Measurements from ENCODE around the gene INSM2. TPM values are rescaled to one million over a fixed set of nuclear protein-coding genes. Genes with fewer than 3 reads are reported as not detected.

INSM2 gene
- total and polyA plus RNA-seq, 2 of the 13 experiments (the other 11 are each of a cell fraction or from before 2014, with no cell fraction given) = not detected

GRCh38 chr14:35533357-35534207, at the start of gene INSM2 (continued):
- TF ChIP-seq ZBTB34 (CRISPR knock-in tag; IDR thresholded peaks at IDR 0.05) = peak; percentile 48
- TF ChIP-seq ZNF138 (CRISPR knock-in tag; IDR thresholded peaks at IDR 0.05; ENCODE audit: low read depth) = peak; percentile 60; the same call in 1 of the 2 replicates
- no peak for TF ChIP-seq ATF1 (CRISPR knock-in tag; IDR thresholded peaks at IDR 0.05)
- TF ChIP-seq, protein P1, sequence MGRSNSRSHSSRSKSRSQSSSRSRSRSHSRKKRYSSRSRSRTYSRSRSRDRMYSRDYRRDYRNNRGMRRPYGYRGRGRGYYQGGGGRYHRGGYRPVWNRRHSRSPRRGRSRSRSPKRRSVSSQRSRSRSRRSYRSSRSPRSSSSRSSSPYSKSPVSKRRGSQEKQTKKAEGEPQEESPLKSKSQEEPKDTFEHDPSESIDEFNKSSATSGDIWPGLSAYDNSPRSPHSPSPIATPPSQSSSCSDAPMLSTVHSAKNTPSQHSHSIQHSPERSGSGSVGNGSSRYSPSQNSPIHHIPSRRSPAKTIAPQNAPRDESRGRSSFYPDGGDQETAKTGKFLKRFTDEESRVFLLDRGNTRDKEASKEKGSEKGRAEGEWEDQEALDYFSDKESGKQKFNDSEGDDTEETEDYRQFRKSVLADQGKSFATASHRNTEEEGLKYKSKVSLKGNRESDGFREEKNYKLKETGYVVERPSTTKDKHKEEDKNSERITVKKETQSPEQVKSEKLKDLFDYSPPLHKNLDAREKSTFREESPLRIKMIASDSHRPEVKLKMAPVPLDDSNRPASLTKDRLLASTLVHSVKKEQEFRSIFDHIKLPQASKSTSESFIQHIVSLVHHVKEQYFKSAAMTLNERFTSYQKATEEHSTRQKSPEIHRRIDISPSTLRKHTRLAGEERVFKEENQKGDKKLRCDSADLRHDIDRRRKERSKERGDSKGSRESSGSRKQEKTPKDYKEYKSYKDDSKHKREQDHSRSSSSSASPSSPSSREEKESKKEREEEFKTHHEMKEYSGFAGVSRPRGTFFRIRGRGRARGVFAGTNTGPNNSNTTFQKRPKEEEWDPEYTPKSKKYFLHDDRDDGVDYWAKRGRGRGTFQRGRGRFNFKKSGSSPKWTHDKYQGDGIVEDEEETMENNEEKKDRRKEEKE (IDR thresholded peaks at IDR 0.05) = no peak
- TF ChIP-seq TBX2 (CRISPR knock-in tag; IDR thresholded peaks at IDR 0.05; ENCODE audit: borderline replicate concordance) = peak; percentile 50; the same call in 1 of the 2 replicates
- TF ChIP-seq ZNF556 (CRISPR knock-in tag; IDR thresholded peaks at IDR 0.05; ENCODE audit: borderline replicate concordance) = peak; percentile 90
- TF ChIP-seq ZNF235 (CRISPR knock-in tag; IDR thresholded peaks at IDR 0.05; ENCODE audit: borderline replicate concordance) = no peak; the same call in 1 of the 2 replicates
- TF ChIP-seq ZNF563 (CRISPR knock-in tag; IDR thresholded peaks at IDR 0.05) = peak; percentile 99
- TF ChIP-seq PRPF4 (IDR thresholded peaks at IDR 0.05; ENCODE audit: low read depth, low read length, poor library complexity, severe bottlenecking) = no peak
- TF ChIP-seq KDM1A (CRISPR knock-in tag; IDR thresholded peaks at IDR 0.05) = no peak
- TF ChIP-seq ZFP82 (CRISPR knock-in tag; IDR thresholded peaks at IDR 0.05; ENCODE audit: borderline replicate concordance) = peak; percentile 82; the same call in 1 of the 2 replicates
- TF ChIP-seq, protein P2, sequence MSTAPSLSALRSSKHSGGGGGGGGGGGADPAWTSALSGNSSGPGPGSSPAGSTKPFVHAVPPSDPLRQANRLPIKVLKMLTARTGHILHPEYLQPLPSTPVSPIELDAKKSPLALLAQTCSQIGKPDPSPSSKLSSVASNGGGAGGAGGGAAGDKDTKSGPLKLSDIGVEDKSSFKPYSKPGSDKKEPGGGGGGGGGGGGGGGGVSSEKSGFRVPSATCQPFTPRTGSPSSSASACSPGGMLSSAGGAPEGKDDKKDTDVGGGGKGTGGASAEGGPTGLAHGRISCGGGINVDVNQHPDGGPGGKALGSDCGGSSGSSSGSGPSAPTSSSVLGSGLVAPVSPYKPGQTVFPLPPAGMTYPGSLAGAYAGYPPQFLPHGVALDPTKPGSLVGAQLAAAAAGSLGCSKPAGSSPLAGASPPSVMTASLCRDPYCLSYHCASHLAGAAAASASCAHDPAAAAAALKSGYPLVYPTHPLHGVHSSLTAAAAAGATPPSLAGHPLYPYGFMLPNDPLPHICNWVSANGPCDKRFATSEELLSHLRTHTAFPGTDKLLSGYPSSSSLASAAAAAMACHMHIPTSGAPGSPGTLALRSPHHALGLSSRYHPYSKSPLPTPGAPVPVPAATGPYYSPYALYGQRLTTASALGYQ (CRISPR knock-in tag; IDR thresholded peaks at IDR 0.05) = no peak
- TF ChIP-seq ZNF879 (CRISPR knock-in tag; IDR thresholded peaks at IDR 0.05) = peak; percentile 85; the same call in 1 of the 2 replicates
- no peak; the same call in 1 of the 2 replicates for TF ChIP-seq ZNF20 (CRISPR knock-in tag; IDR thresholded peaks at IDR 0.05)
- TF ChIP-seq, protein P3, sequence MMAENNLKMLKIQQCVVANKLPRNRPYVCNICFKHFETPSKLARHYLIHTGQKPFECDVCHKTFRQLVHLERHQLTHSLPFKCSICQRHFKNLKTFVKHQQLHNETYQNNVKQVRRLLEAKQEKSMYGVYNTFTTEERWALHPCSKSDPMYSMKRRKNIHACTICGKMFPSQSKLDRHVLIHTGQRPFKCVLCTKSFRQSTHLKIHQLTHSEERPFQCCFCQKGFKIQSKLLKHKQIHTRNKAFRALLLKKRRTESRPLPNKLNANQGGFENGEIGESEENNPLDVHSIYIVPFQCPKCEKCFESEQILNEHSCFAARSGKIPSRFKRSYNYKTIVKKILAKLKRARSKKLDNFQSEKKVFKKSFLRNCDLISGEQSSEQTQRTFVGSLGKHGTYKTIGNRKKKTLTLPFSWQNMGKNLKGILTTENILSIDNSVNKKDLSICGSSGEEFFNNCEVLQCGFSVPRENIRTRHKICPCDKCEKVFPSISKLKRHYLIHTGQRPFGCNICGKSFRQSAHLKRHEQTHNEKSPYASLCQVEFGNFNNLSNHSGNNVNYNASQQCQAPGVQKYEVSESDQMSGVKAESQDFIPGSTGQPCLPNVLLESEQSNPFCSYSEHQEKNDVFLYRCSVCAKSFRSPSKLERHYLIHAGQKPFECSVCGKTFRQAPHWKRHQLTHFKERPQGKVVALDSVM (CRISPR knock-in tag; IDR thresholded peaks at IDR 0.05) = no peak; the same call in 1 of the 2 replicates
- peak; percentile 88; the same call in 1 of the 2 replicates for TF ChIP-seq THAP7 (CRISPR knock-in tag; IDR thresholded peaks at IDR 0.05)
- peak; percentile 88; the same call in 1 of the 2 replicates for TF ChIP-seq SNAI1 (CRISPR knock-in tag; IDR thresholded peaks at IDR 0.05; ENCODE audit: borderline replicate concordance)
- TF ChIP-seq ZNF709 (CRISPR knock-in tag; IDR thresholded peaks at IDR 0.05) = peak; percentile 77

Data from HepG2 (cell line).